Embryonic facial prominence (tissue), 1 donor: ENCODE measurements around the gene SCAP.
A peak's percentile ranks its signal among the peaks of the same experiment; 100 is the strongest.

Experiments used
- DNase-seq: peaks from one replicate; pipeline ENCODE4 v3.0.0-alpha.2; 2016; ENCODE audit errors: extremely low spot score

Gene SCAP

GRCh38 chr3:47366833-47367232 lies 108.9 kb downstream of the SCAP start:
- no peak for DNase-seq

DNA sequence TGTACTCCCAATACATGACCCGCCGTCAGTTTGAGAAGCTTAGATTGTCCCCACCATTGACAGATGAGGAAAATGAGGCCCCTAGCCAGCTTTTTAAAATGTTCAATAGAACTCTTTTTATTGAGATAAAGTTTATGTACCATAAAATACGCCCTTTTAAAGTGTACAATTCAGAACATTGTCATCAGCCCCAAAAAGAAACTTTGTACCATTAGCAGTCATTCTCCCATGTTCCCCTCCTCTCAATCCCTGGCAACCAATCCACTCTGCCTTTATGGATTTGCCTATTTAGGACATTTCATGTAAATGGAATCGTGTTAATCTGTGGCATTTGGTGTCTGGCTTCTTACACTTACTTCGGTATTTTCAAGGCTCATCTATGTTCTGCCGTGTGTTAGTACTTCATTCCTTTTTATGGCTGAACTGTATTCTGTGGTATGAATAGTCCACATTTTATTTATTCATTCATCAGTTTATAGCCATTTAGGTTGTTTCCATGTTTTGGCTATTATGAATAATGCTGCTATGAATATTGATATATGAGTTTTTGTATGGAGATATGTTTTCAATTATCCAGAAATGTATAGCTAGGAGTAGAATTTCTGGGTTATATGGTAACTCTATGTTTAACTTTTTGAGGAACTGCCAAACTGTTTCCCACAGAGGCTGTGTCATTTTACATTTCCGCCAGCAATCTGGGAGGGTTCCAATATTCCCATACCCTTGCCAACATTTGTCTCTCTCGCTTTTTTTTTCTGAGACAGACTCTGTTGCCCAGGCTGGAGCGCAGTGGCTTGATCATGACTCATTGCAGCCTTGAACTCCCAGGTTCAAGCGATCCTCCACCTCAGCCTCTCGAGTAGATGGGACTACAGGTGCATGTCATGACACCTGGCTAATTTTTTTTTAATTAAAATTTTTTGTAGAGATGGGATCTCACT lies 110.3 kb downstream of the SCAP start:
- peak; percentile 41 for DNase-seq
